WTC11 (cell line): ENCODE measurements around the gene LYRM4.

Experiments
- CREB1 ChIP-seq: sonication (generic); formaldehyde crosslinking; IDR thresholded peaks from 2 replicates; pipeline ENCODE4 v1.8.0; 2023; ENCODE audit warnings: mild to moderate bottlenecking, missing genetic modification reagents
- ETV6 ChIP-seq: sonication (generic); formaldehyde crosslinking; IDR thresholded peaks from 2 replicates; pipeline ENCODE4 v1.8.1; 2022; ENCODE audit warnings: mild to moderate bottlenecking, missing genetic modification reagents
- FOXK1 ChIP-seq: sonication (generic); formaldehyde crosslinking; IDR thresholded peaks from 2 replicates; pipeline ENCODE4 v1.8.0; 2022; ENCODE audit warnings: mild to moderate bottlenecking, moderate library complexity, missing genetic modification reagents
- NFE2L1 ChIP-seq: sonication (generic); formaldehyde crosslinking; IDR thresholded peaks from 2 replicates; pipeline ENCODE4 v1.8.1; 2023; ENCODE audit warnings: missing genetic modification reagents
- NR1H2 ChIP-seq: sonication (generic); formaldehyde crosslinking; IDR thresholded peaks from 2 replicates; pipeline ENCODE4 v1.9.0; 2021; ENCODE audit warnings: mild to moderate bottlenecking, moderate library complexity, missing genetic modification reagents
- NR3C1 ChIP-seq: sonication (generic); formaldehyde crosslinking; conservative IDR thresholded peaks from 2 replicates; pipeline ENCODE4 v1.8.1; 2023; ENCODE audit warnings: low read depth, mild to moderate bottlenecking, missing genetic modification reagents
- SMAD3 ChIP-seq: sonication (generic); formaldehyde crosslinking; IDR thresholded peaks from 2 replicates; pipeline ENCODE4 v1.8.0; 2022; ENCODE audit warnings: missing genetic modification reagents, mild to moderate bottlenecking, borderline replicate concordance
- SP1 ChIP-seq: sonication (generic); formaldehyde crosslinking; conservative IDR thresholded peaks from 2 replicates; pipeline ENCODE4 v1.8.1; 2022; ENCODE audit warnings: missing genetic modification reagents
- TEAD4 ChIP-seq: sonication (generic); formaldehyde crosslinking; IDR thresholded peaks from 2 replicates; pipeline ENCODE4 v1.8.0; 2022; ENCODE audit warnings: mild to moderate bottlenecking, missing genetic modification reagents
- ZNF121 ChIP-seq: sonication (generic); formaldehyde crosslinking; IDR thresholded peaks from 2 replicates; pipeline ENCODE4 v1.8.0; 2023; ENCODE audit warnings: missing genetic modification reagents
- TF ChIP-seq, protein P1 (sequence below): fragments of 200-600 bp; IDR thresholded peaks from 2 replicates; pipeline ENCODE4 v1.8.0; 2022; ENCODE audit warnings: antibody characterized with exemption
- TF ChIP-seq, protein P2 (sequence below): sonication (generic); formaldehyde crosslinking; IDR thresholded peaks from 2 replicates; pipeline ENCODE4 v1.8.0; 2022; ENCODE audit warnings: mild to moderate bottlenecking, missing genetic modification reagents
- TF ChIP-seq, protein P3 (sequence below): sonication (generic); formaldehyde crosslinking; IDR thresholded peaks from 2 replicates; pipeline ENCODE4 v1.8.0; 2023; ENCODE audit warnings: missing genetic modification reagents, mild to moderate bottlenecking, borderline replicate concordance
- TF ChIP-seq, protein P4 (sequence below): sonication (generic); formaldehyde crosslinking; IDR thresholded peaks from 2 replicates; pipeline ENCODE4 v1.8.1; 2023; ENCODE audit warnings: mild to moderate bottlenecking, missing genetic modification reagents, borderline replicate concordance

DNA sequence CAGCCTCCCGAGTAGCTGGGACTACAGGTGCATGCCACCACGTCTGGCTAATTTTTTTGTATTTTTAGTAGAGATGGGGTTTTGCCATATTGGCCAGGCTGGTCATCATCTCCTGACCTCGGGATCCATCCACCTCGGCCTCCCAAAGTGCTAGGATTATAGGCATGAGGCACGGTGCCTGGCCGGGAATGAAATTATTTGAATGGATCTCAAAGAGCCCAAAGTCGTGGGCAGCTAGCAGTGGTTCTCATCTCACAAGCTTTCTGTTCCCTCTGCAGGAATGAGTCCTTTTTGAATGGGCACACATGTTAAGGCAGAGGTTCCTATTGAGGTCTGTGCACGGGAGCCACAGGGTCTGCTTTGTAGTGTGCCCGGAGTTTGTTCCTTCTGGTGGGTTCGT is 140.7 kb downstream of the LYRM4 start:
- TF ChIP-seq CREB1 (CRISPR knock-in tag), result no peak
- TF ChIP-seq ZNF121 (CRISPR knock-in tag), result no peak
- TF ChIP-seq, protein P1, sequence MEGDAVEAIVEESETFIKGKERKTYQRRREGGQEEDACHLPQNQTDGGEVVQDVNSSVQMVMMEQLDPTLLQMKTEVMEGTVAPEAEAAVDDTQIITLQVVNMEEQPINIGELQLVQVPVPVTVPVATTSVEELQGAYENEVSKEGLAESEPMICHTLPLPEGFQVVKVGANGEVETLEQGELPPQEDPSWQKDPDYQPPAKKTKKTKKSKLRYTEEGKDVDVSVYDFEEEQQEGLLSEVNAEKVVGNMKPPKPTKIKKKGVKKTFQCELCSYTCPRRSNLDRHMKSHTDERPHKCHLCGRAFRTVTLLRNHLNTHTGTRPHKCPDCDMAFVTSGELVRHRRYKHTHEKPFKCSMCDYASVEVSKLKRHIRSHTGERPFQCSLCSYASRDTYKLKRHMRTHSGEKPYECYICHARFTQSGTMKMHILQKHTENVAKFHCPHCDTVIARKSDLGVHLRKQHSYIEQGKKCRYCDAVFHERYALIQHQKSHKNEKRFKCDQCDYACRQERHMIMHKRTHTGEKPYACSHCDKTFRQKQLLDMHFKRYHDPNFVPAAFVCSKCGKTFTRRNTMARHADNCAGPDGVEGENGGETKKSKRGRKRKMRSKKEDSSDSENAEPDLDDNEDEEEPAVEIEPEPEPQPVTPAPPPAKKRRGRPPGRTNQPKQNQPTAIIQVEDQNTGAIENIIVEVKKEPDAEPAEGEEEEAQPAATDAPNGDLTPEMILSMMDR, result no peak
- TF ChIP-seq, protein P2, sequence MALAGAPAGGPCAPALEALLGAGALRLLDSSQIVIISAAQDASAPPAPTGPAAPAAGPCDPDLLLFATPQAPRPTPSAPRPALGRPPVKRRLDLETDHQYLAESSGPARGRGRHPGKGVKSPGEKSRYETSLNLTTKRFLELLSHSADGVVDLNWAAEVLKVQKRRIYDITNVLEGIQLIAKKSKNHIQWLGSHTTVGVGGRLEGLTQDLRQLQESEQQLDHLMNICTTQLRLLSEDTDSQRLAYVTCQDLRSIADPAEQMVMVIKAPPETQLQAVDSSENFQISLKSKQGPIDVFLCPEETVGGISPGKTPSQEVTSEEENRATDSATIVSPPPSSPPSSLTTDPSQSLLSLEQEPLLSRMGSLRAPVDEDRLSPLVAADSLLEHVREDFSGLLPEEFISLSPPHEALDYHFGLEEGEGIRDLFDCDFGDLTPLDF, result no peak
- TF ChIP-seq SMAD3 (CRISPR knock-in tag), result no peak
- TF ChIP-seq NFE2L1 (CRISPR knock-in tag), result no peak
- no peak for TF ChIP-seq FOXK1 (CRISPR knock-in tag)
- TF ChIP-seq, protein P3, sequence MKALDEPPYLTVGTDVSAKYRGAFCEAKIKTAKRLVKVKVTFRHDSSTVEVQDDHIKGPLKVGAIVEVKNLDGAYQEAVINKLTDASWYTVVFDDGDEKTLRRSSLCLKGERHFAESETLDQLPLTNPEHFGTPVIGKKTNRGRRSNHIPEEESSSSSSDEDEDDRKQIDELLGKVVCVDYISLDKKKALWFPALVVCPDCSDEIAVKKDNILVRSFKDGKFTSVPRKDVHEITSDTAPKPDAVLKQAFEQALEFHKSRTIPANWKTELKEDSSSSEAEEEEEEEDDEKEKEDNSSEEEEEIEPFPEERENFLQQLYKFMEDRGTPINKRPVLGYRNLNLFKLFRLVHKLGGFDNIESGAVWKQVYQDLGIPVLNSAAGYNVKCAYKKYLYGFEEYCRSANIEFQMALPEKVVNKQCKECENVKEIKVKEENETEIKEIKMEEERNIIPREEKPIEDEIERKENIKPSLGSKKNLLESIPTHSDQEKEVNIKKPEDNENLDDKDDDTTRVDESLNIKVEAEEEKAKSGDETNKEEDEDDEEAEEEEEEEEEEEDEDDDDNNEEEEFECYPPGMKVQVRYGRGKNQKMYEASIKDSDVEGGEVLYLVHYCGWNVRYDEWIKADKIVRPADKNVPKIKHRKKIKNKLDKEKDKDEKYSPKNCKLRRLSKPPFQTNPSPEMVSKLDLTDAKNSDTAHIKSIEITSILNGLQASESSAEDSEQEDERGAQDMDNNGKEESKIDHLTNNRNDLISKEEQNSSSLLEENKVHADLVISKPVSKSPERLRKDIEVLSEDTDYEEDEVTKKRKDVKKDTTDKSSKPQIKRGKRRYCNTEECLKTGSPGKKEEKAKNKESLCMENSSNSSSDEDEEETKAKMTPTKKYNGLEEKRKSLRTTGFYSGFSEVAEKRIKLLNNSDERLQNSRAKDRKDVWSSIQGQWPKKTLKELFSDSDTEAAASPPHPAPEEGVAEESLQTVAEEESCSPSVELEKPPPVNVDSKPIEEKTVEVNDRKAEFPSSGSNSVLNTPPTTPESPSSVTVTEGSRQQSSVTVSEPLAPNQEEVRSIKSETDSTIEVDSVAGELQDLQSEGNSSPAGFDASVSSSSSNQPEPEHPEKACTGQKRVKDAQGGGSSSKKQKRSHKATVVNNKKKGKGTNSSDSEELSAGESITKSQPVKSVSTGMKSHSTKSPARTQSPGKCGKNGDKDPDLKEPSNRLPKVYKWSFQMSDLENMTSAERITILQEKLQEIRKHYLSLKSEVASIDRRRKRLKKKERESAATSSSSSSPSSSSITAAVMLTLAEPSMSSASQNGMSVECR, result no peak
- no peak for TF ChIP-seq ETV6 (CRISPR knock-in tag)
- TF ChIP-seq SP1 (CRISPR knock-in tag), result no peak
- TF ChIP-seq, protein P4, sequence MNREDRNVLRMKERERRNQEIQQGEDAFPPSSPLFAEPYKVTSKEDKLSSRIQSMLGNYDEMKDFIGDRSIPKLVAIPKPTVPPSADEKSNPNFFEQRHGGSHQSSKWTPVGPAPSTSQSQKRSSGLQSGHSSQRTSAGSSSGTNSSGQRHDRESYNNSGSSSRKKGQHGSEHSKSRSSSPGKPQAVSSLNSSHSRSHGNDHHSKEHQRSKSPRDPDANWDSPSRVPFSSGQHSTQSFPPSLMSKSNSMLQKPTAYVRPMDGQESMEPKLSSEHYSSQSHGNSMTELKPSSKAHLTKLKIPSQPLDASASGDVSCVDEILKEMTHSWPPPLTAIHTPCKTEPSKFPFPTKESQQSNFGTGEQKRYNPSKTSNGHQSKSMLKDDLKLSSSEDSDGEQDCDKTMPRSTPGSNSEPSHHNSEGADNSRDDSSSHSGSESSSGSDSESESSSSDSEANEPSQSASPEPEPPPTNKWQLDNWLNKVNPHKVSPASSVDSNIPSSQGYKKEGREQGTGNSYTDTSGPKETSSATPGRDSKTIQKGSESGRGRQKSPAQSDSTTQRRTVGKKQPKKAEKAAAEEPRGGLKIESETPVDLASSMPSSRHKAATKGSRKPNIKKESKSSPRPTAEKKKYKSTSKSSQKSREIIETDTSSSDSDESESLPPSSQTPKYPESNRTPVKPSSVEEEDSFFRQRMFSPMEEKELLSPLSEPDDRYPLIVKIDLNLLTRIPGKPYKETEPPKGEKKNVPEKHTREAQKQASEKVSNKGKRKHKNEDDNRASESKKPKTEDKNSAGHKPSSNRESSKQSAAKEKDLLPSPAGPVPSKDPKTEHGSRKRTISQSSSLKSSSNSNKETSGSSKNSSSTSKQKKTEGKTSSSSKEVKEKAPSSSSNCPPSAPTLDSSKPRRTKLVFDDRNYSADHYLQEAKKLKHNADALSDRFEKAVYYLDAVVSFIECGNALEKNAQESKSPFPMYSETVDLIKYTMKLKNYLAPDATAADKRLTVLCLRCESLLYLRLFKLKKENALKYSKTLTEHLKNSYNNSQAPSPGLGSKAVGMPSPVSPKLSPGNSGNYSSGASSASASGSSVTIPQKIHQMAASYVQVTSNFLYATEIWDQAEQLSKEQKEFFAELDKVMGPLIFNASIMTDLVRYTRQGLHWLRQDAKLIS (CRISPR knock-in tag), result no peak
- no peak for TF ChIP-seq TEAD4 (CRISPR knock-in tag)
- no peak for TF ChIP-seq NR1H2 (CRISPR knock-in tag)
- no peak for TF ChIP-seq NR3C1
